ENCODE results near the gene NOVA2.

GRCh38 chr19:45895519-45895972 lies 78.1 kb downstream of the NOVA2 start:
- TF ChIP-seq, protein P1, sequence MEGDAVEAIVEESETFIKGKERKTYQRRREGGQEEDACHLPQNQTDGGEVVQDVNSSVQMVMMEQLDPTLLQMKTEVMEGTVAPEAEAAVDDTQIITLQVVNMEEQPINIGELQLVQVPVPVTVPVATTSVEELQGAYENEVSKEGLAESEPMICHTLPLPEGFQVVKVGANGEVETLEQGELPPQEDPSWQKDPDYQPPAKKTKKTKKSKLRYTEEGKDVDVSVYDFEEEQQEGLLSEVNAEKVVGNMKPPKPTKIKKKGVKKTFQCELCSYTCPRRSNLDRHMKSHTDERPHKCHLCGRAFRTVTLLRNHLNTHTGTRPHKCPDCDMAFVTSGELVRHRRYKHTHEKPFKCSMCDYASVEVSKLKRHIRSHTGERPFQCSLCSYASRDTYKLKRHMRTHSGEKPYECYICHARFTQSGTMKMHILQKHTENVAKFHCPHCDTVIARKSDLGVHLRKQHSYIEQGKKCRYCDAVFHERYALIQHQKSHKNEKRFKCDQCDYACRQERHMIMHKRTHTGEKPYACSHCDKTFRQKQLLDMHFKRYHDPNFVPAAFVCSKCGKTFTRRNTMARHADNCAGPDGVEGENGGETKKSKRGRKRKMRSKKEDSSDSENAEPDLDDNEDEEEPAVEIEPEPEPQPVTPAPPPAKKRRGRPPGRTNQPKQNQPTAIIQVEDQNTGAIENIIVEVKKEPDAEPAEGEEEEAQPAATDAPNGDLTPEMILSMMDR (IDR thresholded peaks at IDR 0.05), result no peak
- TF ChIP-seq ETV6 (CRISPR knock-in tag; IDR thresholded peaks at IDR 0.05), result no peak
- TF ChIP-seq ZNF532 (CRISPR knock-in tag; IDR thresholded peaks at IDR 0.05; ENCODE audit: borderline replicate concordance), result no peak
- TF ChIP-seq JUN (CRISPR knock-in tag; IDR thresholded peaks at IDR 0.05), result no peak
